Transverse colon (tissue), 4 donors: ENCODE measurements around the gene ZBED1.

ENCODE experiments used
- EP300 ChIP-seq: sonication (generic); formaldehyde crosslinking; IDR thresholded peaks from one replicate; pipeline ENCODE4 v1.6.1; 2017; ENCODE audit warnings: antibody characterized with exemption, low read depth
- POLR2A ChIP-seq: fragments of 450-650 bp; IDR thresholded peaks from one replicate; pipeline ENCODE4 v1.6.1; 2016; ENCODE audit warnings: antibody characterized with exemption, mild to moderate bottlenecking, moderate library complexity
- POLR2AphosphoS5 ChIP-seq, 3 donors: sonication (generic); formaldehyde crosslinking; IDR thresholded peaks; one replicate each; pipeline ENCODE4 v1.6.1; 2016; ENCODE audit warnings: antibody characterized with exemption in 3 of 3
- TF ChIP-seq, protein P1 (sequence below), 5 experiments: fragments of 200-600 bp in 3 of 5; fragments of 450-650 bp in 2 of 5; sonication (generic) in 3 of 5; IDR thresholded peaks; 1 replicate in 2 of 5; 2 replicates in 3 of 5; pipeline ENCODE4 v1.5.1; 2016 to 2017; ENCODE audit warnings: antibody characterized with exemption in 5 of 5, inconsistent platforms in 3 of 5, mild to moderate bottlenecking in 2 of 5, moderate library complexity in 1 of 5

DNA sequence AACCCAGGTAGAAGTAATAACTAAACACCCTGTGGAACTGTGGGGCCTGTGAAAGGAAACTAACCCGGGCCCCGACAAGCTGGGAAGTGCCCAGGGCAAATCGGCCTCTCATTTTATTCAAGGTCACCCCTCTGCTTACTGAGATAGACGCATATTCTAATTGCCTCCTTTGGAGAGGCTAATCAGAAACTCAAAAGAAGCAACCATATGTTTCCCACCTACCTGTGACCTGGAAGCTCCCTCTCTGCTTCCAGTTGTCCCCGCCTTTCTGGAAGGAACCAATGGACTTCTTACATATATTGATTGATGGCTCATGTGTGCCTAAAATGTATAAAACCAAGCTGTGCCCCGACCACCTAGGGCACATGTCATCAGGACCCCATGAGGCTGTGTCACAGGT is 23.1 kb upstream of the ZBED1 start:
- TF ChIP-seq, protein P1, sequence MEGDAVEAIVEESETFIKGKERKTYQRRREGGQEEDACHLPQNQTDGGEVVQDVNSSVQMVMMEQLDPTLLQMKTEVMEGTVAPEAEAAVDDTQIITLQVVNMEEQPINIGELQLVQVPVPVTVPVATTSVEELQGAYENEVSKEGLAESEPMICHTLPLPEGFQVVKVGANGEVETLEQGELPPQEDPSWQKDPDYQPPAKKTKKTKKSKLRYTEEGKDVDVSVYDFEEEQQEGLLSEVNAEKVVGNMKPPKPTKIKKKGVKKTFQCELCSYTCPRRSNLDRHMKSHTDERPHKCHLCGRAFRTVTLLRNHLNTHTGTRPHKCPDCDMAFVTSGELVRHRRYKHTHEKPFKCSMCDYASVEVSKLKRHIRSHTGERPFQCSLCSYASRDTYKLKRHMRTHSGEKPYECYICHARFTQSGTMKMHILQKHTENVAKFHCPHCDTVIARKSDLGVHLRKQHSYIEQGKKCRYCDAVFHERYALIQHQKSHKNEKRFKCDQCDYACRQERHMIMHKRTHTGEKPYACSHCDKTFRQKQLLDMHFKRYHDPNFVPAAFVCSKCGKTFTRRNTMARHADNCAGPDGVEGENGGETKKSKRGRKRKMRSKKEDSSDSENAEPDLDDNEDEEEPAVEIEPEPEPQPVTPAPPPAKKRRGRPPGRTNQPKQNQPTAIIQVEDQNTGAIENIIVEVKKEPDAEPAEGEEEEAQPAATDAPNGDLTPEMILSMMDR (IDR thresholded peaks at IDR 0.05) = no peak
- TF ChIP-seq POLR2A (no peak), POLR2AphosphoS5 (IDR thresholded peaks at IDR 0.05) (no peak), EP300 (no peak)
